Aorta (tissue), 4 donors: ENCODE data around the gene HSBP1. TPM values are rescaled to one million over a fixed set of nuclear protein-coding genes. Genes with fewer than 3 reads are reported as not detected.

Experiments used
- polyA plus RNA-seq, 2 donors: library from polyadenylated mRNA; stranded (reverse); fragments of 200-250 nt; gene quantifications; one replicate each; pipeline ENCODE4 v1.2.3, GENCODE V29; 2013
- total RNA-seq, 2 donors: library from RNA; stranded (reverse); fragmentation: NEBNext Ultra II Directional; extraction: Animal tissue kit (Norgen Biotek cat#: 25700); gene quantifications; one replicate each; pipeline ENCODE4 v1.2.1, GENCODE V29; 2021
- donor health status: healthy with polysubstance abuse.
- donor health status: Bipolar disorder and iron deficiency.
- donor health status: DM: no; HTN: no; CAD: no.
- donor health status: DM: yes; HTN: yes; CAD: no.

HSBP1 gene
- total and polyA plus RNA-seq, 4 donors, result 24.0 to 74.3 (median 49.1) TPM

Other genes starting within 250 kb of the HSBP1 start
- 1 to 10 TPM; 8.6 to 9.2 TPM for gene MLYCD, start 91.1 kb downstream of the HSBP1 start, total RNA-seq
- gene MLYCD, start 91.1 kb downstream of the HSBP1 start, polyA plus RNA-seq, result 1 to 10 TPM; 1.6 to 5.0 TPM
- 10 to 100 TPM; 10.3 to 13.6 TPM for gene OSGIN1, start 145.3 kb downstream of the HSBP1 start, total RNA-seq
- gene OSGIN1, start 145.3 kb downstream of the HSBP1 start, polyA plus RNA-seq, result 10 to 100 TPM; 10.0 to 13.7 TPM
- gene NECAB2, start 160.3 kb downstream of the HSBP1 start, total RNA-seq, result under 1 TPM; 0.23 to 0.75 TPM
- not detected for gene NECAB2, start 160.3 kb downstream of the HSBP1 start, polyA plus RNA-seq
- gene SLC38A8, start 234.8 kb downstream of the HSBP1 start, total RNA-seq, result not detected
- not detected for gene SLC38A8, start 234.8 kb downstream of the HSBP1 start, polyA plus RNA-seq